ENCODE data around the gene MEMO1. TPM values are rescaled to one million over a fixed set of nuclear protein-coding genes. Genes with fewer than 3 reads are reported as not detected.
"Not testable (repeated sequence)": the region's sequence is repeated elsewhere in the genome, so short reads cannot be mapped to it uniquely, and the experiment has no call there.

MEMO1 gene
- total RNA-seq, 2 experiments from 2014 or later, result 50.1 to 52.3 TPM

- CTCF ChIA-PET, result no interaction called here
- Mint-ChIP-seq H3K4me1 (no peaks in the 10 kb centered on the region), H3K4me3 (no peak overlapping the region), H3K36me3 (ENCODE audit: low read depth) (peaks cover 4% of the 10 kb centered on the region), H3K27ac (no peak overlapping the region), H3K9me3 (no peaks in the 10 kb centered on the region), H3K27me3 (no peaks in the 10 kb centered on the region)
- POLR2A ChIA-PET, result no interaction called here
- no peak for DNase-seq
Measured at GRCh38 chr2:31874071-31874470, 136.7 kb downstream of the MEMO1 start.

- ChIA-PET POLR2A (no interaction called here), CTCF (interaction anchor here (0.7 kb wide), 2 partner anchors 110 to 1092 kb away, joined by 3 read pairs; no protein-coding TSS in a partner anchor)
- no peaks in the 10 kb centered on the region for H3K9me3 Mint-ChIP-seq
- H3K4me1 Mint-ChIP-seq, result no peaks in the 10 kb centered on the region
- DNase-seq, result no peak
- H3K36me3 Mint-ChIP-seq (ENCODE audit: low read depth), result peaks cover 11% of the 10 kb centered on the region
- no peak overlapping the region for H3K27ac Mint-ChIP-seq
- no peaks in the 10 kb centered on the region for H3K27me3 Mint-ChIP-seq
- no peak overlapping the region for H3K4me3 Mint-ChIP-seq
Measured at GRCh38 chr2:31865215-31865614, 145.6 kb downstream of the MEMO1 start.

GRCh38 chr2:31863867-31864266, 146.9 kb downstream of the MEMO1 start:
- no peaks in the 10 kb centered on the region for H3K4me1 Mint-ChIP-seq
- no peaks in the 10 kb centered on the region for H3K27me3 Mint-ChIP-seq
- no peak overlapping the region for H3K27ac Mint-ChIP-seq
- ChIA-PET CTCF (no interaction called here), POLR2A (no interaction called here)
- H3K9me3 Mint-ChIP-seq, result no peaks in the 10 kb centered on the region
- DNase-seq, result no peak
- H3K36me3 Mint-ChIP-seq (ENCODE audit: low read depth), result peaks cover 11% of the 10 kb centered on the region
- H3K4me3 Mint-ChIP-seq, result no peak overlapping the region

GRCh38 chr2:31863015-31863656, 147.7 kb downstream of the MEMO1 start:
- peaks cover 11% of the 10 kb centered on the region for H3K36me3 Mint-ChIP-seq (ENCODE audit: low read depth)
- DNase-seq, POLR2A ChIA-PET, H3K4me3 Mint-ChIP-seq, H3K27ac Mint-ChIP-seq, H3K4me1 Mint-ChIP-seq, H3K9me3 Mint-ChIP-seq, H3K27me3 Mint-ChIP-seq, CTCF ChIA-PET: not testable (repeated sequence)

GRCh38 chr2:31859959-31860358, 150.8 kb downstream of the MEMO1 start:
- H3K27ac Mint-ChIP-seq, result no peak overlapping the region
- no peaks in the 10 kb centered on the region for H3K27me3 Mint-ChIP-seq
- CTCF ChIA-PET, result no interaction called here
- DNase-seq, result no peak
- H3K4me1 Mint-ChIP-seq, result no peaks in the 10 kb centered on the region
- H3K4me3 Mint-ChIP-seq, result no peak overlapping the region
- no peaks in the 10 kb centered on the region for H3K9me3 Mint-ChIP-seq
- POLR2A ChIA-PET, result no interaction called here
- H3K36me3 Mint-ChIP-seq (ENCODE audit: low read depth), result peaks cover 6% of the 10 kb centered on the region

- DNase-seq, result no peak
- Mint-ChIP-seq H3K27ac (no peak overlapping the region), H3K9me3 (no peaks in the 10 kb centered on the region), H3K4me3 (no peak overlapping the region), H3K36me3 (ENCODE audit: low read depth) (peaks cover 4% of the 10 kb centered on the region), H3K27me3 (no peaks in the 10 kb centered on the region), H3K4me1 (no peaks in the 10 kb centered on the region)
- CTCF ChIA-PET, result no interaction called here
- POLR2A ChIA-PET, result no interaction called here
Measured at GRCh38 chr2:31853521-31853920, 157.3 kb downstream of the MEMO1 start.

- POLR2A ChIA-PET; DNase-seq; CTCF ChIA-PET; H3K4me3 Mint-ChIP-seq; H3K27me3 Mint-ChIP-seq; H3K4me1 Mint-ChIP-seq; H3K9me3 Mint-ChIP-seq; H3K36me3 Mint-ChIP-seq (ENCODE audit: low read depth); H3K27ac Mint-ChIP-seq: not testable (repeated sequence)
Measured at GRCh38 chr2:31842150-31842549, 168.7 kb downstream of the MEMO1 start.

GRCh38 chr2:31835450-31835849, 175.4 kb downstream of the MEMO1 start:
- Mint-ChIP-seq H3K9me3 (no peaks in the 10 kb centered on the region), H3K36me3 (ENCODE audit: low read depth) (no peaks in the 10 kb centered on the region), H3K4me3 (no peak overlapping the region), H3K27me3 (no peaks in the 10 kb centered on the region), H3K27ac (no peak overlapping the region), H3K4me1 (no peaks in the 10 kb centered on the region)
- no peak for DNase-seq
- ChIA-PET CTCF (no interaction called here), POLR2A (no interaction called here)

- Mint-ChIP-seq H3K4me3 (no peak overlapping the region), H3K27me3 (peaks cover 2% of the 10 kb centered on the region), H3K4me1 (no peaks in the 10 kb centered on the region), H3K9me3 (peaks cover 2% of the 10 kb centered on the region), H3K36me3 (ENCODE audit: low read depth) (no peaks in the 10 kb centered on the region), H3K27ac (no peak overlapping the region)
- DNase-seq, result no peak
- POLR2A ChIA-PET, result no interaction called here
- CTCF ChIA-PET, result interaction anchor here (1.2 kb wide), 1 partner anchor 14 kb away, joined by 3 read pairs; no protein-coding TSS in a partner anchor
Measured at GRCh38 chr2:31832363-31832762, 178.4 kb downstream of the MEMO1 start.

- Mint-ChIP-seq H3K36me3 (ENCODE audit: low read depth) (no peaks in the 10 kb centered on the region), H3K4me3 (no peak overlapping the region), H3K27ac (no peak overlapping the region), H3K27me3 (peaks cover 2% of the 10 kb centered on the region), H3K9me3 (peaks cover 2% of the 10 kb centered on the region), H3K4me1 (no peaks in the 10 kb centered on the region)
- ChIA-PET POLR2A (no interaction called here), CTCF (interaction anchor here (1.2 kb wide), 1 partner anchor 15 kb away, joined by 3 read pairs; no protein-coding TSS in a partner anchor)
- DNase-seq, result no peak
Measured at GRCh38 chr2:31831585-31831984, 179.2 kb downstream of the MEMO1 start.

GRCh38 chr2:31828891-31829290, 181.9 kb downstream of the MEMO1 start:
- Mint-ChIP-seq H3K27me3 (peaks cover 3% of the 10 kb centered on the region), H3K27ac (no peak overlapping the region), H3K4me3 (no peak overlapping the region), H3K4me1 (no peaks in the 10 kb centered on the region), H3K36me3 (ENCODE audit: low read depth) (no peaks in the 10 kb centered on the region), H3K9me3 (peaks cover 4% of the 10 kb centered on the region)
- no peak for DNase-seq
- POLR2A ChIA-PET, result no interaction called here
- CTCF ChIA-PET, result no interaction called here

GRCh38 chr2:31823558-31823957, 187.2 kb downstream of the MEMO1 start:
- H3K9me3 Mint-ChIP-seq, result peaks cover 17% of the 10 kb centered on the region
- CTCF ChIA-PET, result no interaction called here

GRCh38 chr2:31822587-31822986, 188.2 kb downstream of the MEMO1 start:
- CTCF ChIA-PET, result no interaction called here
- H3K4me1 Mint-ChIP-seq, result no peaks in the 10 kb centered on the region

More at GRCh38 chr2:31823558-31823957, 187.2 kb downstream of the MEMO1 start:
- no peak overlapping the region for H3K4me3 Mint-ChIP-seq
- POLR2A ChIA-PET, result no interaction called here
- H3K36me3 Mint-ChIP-seq (ENCODE audit: low read depth), result no peaks in the 10 kb centered on the region
- H3K27me3 Mint-ChIP-seq, result peaks cover 3% of the 10 kb centered on the region
- DNase-seq, result no peak
- H3K27ac Mint-ChIP-seq, result no peak overlapping the region
- no peaks in the 10 kb centered on the region for H3K4me1 Mint-ChIP-seq

More at GRCh38 chr2:31822587-31822986, 188.2 kb downstream of the MEMO1 start:
- POLR2A ChIA-PET, result no interaction called here
- DNase-seq, result no peak
- H3K27ac Mint-ChIP-seq, result no peak overlapping the region
- no peak overlapping the region for H3K4me3 Mint-ChIP-seq
- H3K9me3 Mint-ChIP-seq, result peaks cover 19% of the 10 kb centered on the region
- peaks cover 1% of the 10 kb centered on the region for H3K27me3 Mint-ChIP-seq
- no peaks in the 10 kb centered on the region for H3K36me3 Mint-ChIP-seq (ENCODE audit: low read depth)
